Peyer's patch (tissue), 4 donors: ENCODE data around the gene RNF157.

Experiments used
- POLR2A ChIP-seq, 2 donors: fragments of 450-650 bp; IDR thresholded peaks; one replicate each; pipeline ENCODE4 v1.5.1; 2017; ENCODE audit warnings: antibody characterized with exemption in 2 of 2, mild to moderate bottlenecking in 2 of 2, moderate library complexity in 2 of 2
- TF ChIP-seq, protein P1 (sequence below), 6 experiments: fragments of 450-650 bp in 4 of 6; fragments of 200-600 bp in 2 of 6; sonication (generic) in 1 of 6; IDR thresholded peaks; one replicate each; pipeline ENCODE4 v1.5.1; 2017 to 2019; ENCODE audit warnings: antibody characterized with exemption in 6 of 6, mild to moderate bottlenecking in 3 of 6, moderate library complexity in 1 of 6

DNA sequence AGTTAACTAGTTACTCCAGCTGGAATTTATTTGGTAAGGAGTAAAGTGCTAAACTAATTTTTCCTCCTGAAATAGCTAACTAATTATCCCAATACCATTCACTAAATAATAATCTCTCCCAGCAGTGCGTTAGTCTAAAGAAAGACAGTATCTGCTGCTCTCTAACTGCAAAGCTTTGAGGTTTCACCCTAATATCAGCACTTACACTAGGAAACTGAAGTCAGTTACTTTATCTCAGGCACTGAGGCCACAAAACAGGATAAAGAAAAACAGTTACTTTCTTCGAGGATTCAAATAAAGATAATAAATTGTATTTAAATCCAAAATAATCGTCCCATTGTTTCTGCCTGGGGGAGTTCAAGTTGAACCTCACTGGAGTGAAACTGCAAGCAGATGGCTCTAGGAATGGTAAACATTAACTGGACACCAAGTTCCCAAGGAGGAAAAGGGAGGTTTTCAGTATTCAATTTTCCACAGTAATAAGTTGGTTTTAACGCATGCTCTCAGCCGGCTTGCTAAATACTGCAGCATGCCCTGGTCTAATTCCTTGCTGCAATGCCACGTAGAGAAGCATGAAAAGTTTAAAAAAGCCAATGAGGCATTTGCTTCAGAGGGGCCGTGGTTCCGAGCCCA, 79.3 kb downstream of the RNF157 start:
- TF ChIP-seq POLR2A (IDR thresholded peaks at IDR 0.05) = no peak
- TF ChIP-seq, protein P1, sequence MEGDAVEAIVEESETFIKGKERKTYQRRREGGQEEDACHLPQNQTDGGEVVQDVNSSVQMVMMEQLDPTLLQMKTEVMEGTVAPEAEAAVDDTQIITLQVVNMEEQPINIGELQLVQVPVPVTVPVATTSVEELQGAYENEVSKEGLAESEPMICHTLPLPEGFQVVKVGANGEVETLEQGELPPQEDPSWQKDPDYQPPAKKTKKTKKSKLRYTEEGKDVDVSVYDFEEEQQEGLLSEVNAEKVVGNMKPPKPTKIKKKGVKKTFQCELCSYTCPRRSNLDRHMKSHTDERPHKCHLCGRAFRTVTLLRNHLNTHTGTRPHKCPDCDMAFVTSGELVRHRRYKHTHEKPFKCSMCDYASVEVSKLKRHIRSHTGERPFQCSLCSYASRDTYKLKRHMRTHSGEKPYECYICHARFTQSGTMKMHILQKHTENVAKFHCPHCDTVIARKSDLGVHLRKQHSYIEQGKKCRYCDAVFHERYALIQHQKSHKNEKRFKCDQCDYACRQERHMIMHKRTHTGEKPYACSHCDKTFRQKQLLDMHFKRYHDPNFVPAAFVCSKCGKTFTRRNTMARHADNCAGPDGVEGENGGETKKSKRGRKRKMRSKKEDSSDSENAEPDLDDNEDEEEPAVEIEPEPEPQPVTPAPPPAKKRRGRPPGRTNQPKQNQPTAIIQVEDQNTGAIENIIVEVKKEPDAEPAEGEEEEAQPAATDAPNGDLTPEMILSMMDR (IDR thresholded peaks at IDR 0.05) = no peak
